ENCODE data around the gene TBC1D2.

DNA sequence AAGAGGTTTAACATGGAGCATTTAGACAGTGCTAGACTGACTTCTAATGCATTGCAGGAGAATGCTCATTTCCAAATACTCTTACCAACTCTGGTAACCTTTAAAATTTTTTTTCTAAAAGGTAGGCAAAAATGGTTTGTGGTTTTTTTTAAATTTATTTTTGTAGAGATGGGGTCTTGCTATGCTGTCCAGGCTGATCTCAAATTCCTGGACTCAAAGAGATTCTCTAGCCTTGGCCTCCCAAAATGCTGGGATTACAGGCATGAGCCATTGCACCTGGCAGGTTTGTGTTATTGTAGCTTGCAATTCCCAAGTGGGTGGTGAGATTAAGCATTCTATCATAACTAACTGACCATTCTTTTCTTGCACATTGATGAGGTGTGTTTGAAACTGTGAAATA, 43.0 kb upstream of the TBC1D2 start:
- TF ChIP-seq, protein P1, sequence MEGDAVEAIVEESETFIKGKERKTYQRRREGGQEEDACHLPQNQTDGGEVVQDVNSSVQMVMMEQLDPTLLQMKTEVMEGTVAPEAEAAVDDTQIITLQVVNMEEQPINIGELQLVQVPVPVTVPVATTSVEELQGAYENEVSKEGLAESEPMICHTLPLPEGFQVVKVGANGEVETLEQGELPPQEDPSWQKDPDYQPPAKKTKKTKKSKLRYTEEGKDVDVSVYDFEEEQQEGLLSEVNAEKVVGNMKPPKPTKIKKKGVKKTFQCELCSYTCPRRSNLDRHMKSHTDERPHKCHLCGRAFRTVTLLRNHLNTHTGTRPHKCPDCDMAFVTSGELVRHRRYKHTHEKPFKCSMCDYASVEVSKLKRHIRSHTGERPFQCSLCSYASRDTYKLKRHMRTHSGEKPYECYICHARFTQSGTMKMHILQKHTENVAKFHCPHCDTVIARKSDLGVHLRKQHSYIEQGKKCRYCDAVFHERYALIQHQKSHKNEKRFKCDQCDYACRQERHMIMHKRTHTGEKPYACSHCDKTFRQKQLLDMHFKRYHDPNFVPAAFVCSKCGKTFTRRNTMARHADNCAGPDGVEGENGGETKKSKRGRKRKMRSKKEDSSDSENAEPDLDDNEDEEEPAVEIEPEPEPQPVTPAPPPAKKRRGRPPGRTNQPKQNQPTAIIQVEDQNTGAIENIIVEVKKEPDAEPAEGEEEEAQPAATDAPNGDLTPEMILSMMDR (conservative IDR thresholded peaks at IDR 0.05 in 1 of 2, IDR thresholded peaks at IDR 0.05 in 1 of 2; ENCODE audit: low read depth in 1 of 2, low read length in 2 of 2), result no peak
- no peak for TF ChIP-seq EZH2 (IDR thresholded peaks at IDR 0.05; ENCODE audit: low read length, missing control alignments)

Measured in fibroblast of lung (primary cell).